Neural progenitor cell (in vitro differentiated cells): ENCODE data around the gene MTMR1.

Experiments
- EZH2 ChIP-seq: fragments of 200-600 bp; sonication (generic); IDR thresholded peaks from 2 replicates; pipeline ENCODE4 v1.6.1; 2017; ENCODE audit warnings: antibody characterized with exemption, mild to moderate bottlenecking, moderate library complexity
- EZH2phosphoT487 ChIP-seq: fragments of 200-600 bp; sonication (generic); IDR thresholded peaks from 2 replicates; pipeline ENCODE4 v1.6.1; 2017; ENCODE audit warnings: antibody characterized with exemption
- TF ChIP-seq, protein P1 (sequence below): fragments of 200-600 bp; sonication (generic); IDR thresholded peaks from 2 replicates; pipeline ENCODE4 v1.5.1; 2017; ENCODE audit warnings: antibody characterized with exemption, mild to moderate bottlenecking

DNA sequence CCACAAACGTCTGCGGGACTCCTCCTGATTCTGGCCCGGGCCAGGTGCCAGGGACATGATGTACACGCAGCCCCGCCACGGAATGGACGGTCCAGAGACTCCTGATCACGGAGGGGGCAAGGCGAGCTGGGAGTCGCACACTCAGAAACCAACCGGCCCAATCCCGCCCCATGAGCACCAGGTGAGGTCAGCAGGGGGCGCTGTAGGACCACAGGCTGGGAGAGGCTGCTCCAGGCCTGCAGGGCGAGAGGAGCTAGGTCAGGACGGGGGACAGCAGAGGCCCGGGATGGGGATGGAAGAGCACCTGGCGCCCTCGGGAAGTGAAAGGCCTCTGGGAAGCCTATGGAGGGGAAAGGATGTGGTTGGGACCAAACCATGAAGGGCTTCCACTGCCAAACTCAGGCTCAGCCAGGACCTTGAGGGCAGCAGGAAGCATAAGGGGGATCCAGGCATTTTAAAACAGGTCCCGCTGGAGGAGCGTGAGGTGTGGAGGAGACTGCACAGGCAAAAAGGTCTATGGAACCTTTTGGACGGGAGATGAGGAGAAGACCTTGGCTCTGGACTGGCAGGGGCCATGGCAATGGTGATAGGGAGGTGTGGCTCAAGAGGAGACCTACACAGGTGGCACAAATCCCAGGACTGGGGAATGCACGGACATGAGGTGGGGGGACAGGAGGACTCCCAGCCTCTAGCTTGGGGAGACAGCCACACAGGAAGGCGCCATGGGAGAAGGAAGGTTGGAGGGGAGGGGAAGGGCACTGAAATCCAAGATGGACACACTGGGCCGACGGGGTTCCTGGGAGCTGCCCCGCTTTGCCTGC lies 79.2 kb downstream of the MTMR1 start:
- TF ChIP-seq, protein P1, sequence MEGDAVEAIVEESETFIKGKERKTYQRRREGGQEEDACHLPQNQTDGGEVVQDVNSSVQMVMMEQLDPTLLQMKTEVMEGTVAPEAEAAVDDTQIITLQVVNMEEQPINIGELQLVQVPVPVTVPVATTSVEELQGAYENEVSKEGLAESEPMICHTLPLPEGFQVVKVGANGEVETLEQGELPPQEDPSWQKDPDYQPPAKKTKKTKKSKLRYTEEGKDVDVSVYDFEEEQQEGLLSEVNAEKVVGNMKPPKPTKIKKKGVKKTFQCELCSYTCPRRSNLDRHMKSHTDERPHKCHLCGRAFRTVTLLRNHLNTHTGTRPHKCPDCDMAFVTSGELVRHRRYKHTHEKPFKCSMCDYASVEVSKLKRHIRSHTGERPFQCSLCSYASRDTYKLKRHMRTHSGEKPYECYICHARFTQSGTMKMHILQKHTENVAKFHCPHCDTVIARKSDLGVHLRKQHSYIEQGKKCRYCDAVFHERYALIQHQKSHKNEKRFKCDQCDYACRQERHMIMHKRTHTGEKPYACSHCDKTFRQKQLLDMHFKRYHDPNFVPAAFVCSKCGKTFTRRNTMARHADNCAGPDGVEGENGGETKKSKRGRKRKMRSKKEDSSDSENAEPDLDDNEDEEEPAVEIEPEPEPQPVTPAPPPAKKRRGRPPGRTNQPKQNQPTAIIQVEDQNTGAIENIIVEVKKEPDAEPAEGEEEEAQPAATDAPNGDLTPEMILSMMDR = peak; percentile 78
- TF ChIP-seq EZH2 = no peak
- TF ChIP-seq EZH2phosphoT487 = no peak
